SK-N-MC (cell line): ENCODE results near the gene RABAC1.

Experiments
- DNase-seq: peaks from one replicate; pipeline ENCODE4 v3.0.0-alpha.2; 2011; ENCODE audit warnings: low read depth, low spot score
- H3K27ac ChIP-seq: fragments of 200-600 bp; sonication (generic); 2 replicates; pipeline ENCODE4 v1.5.1; 2016; ENCODE audit warnings: mixed run types
- H3K36me3 ChIP-seq: fragments of 200-600 bp; sonication (generic); 2 replicates; pipeline ENCODE4 v1.6.1; 2017; ENCODE audit warnings: antibody characterized with exemption, low read length, mixed read lengths; ENCODE audit not compliant: insufficient read depth
- H3K4me3 ChIP-seq: fragments of 200-600 bp; sonication (generic); 2 replicates; pipeline ENCODE4 v1.5.1; 2016
- H3K9ac ChIP-seq: fragments of 200-600 bp; sonication (generic); 2 replicates; pipeline ENCODE4 v1.8.0; 2017; ENCODE audit warnings: mixed run types, mixed read lengths; ENCODE audit not compliant: insufficient read length
- H3K9me3 ChIP-seq: fragments of 200-600 bp; sonication (generic); 2 replicates; pipeline ENCODE4 v1.6.1; 2017; ENCODE audit warnings: low read depth, mild to moderate bottlenecking, antibody characterized with exemption, low read length, moderate library complexity, mixed read lengths
- EZH2 ChIP-seq: fragments of 200-600 bp; sonication (generic); IDR thresholded peaks from one replicate; pipeline ENCODE4 v1.6.1; 2017; ENCODE audit warnings: antibody characterized with exemption
- FOXP2 ChIP-seq: optimal IDR thresholded peaks from 2 replicates; pipeline ENCODE3; 2011; ENCODE audit warnings: mild to moderate bottlenecking, moderate library complexity; ENCODE audit not compliant: insufficient read depth; ENCODE audit errors: extremely low read length, control extremely low read depth
- POLR2AphosphoS5 ChIP-seq: IDR thresholded peaks from 2 replicates; pipeline ENCODE4 v1.6.1; 2012; ENCODE audit warnings: mild to moderate bottlenecking, low read depth, low read length, borderline replicate concordance

The RABAC1 gene

GRCh38 chr19:41906916-41907680, 52.0 kb downstream of the RABAC1 start:
- peaks cover 39% of the 10 kb centered on the region; the same call in 1 of the 2 replicates for H3K36me3 ChIP-seq
- H3K9me3 ChIP-seq, result no peaks in the 10 kb centered on the region
- no peak for DNase-seq
- no peak for TF ChIP-seq POLR2AphosphoS5
- TF ChIP-seq FOXP2, result no peak
- TF ChIP-seq EZH2, result no peak
- H3K4me3 ChIP-seq, result no peak overlapping the region
- H3K9ac ChIP-seq, result no peak overlapping the region
- H3K27ac ChIP-seq, result no peak overlapping the region
